H4 (cell line): ENCODE data around the gene S100A13. TPM values are rescaled to one million over a fixed set of nuclear protein-coding genes. Genes with fewer than 3 reads are reported as not detected.

ENCODE experiments used
- DNase-seq: peaks from one replicate; pipeline ENCODE4 v3.0.0-alpha.2; 2015; ENCODE audit warnings: low spot score
- total RNA-seq: library from RNA; depleted of rRNA; stranded (reverse); fragments of >200 nt; shearing (Covaris generic); gene quantifications from 2 replicates; pipeline ENCODE4 v1.2.3, GENCODE V29; 2014

S100A13 gene
- total RNA-seq, 1 experiment from 2014 or later: 160 TPM

- no peak for DNase-seq
Measured at GRCh38 chr1:153627715-153628626, 666 bp upstream of the S100A13 start, which contains the start of gene S100A1. Gene S100A1 (plus strand): TSS chr1:153628434. CDS start chr1:153630522, 2,088 bp downstream.

- DNase-seq: no peak
Measured at GRCh38 chr1:153626477-153626903, 815 bp downstream of the S100A13 start.

GRCh38 chr1:153624965-153625611, 2.2 kb downstream of the S100A13 start:
- no peak for DNase-seq

GRCh38 chr1:153623101-153623500, 4.2 kb downstream of the S100A13 start:
- DNase-seq: no peak

- DNase-seq: no peak
Measured at GRCh38 chr1:153619171-153619570, 8.1 kb downstream of the S100A13 start.

- DNase-seq: no peak
Measured at GRCh38 chr1:153617663-153618062, 9.6 kb downstream of the S100A13 start.

- no peak for DNase-seq
Measured at GRCh38 chr1:153616917-153617311, 10.4 kb downstream of the S100A13 start.

GRCh38 chr1:153616144-153616916, 11.0 kb downstream of the S100A13 start, which contains the start of gene S100A14:
Gene S100A14 (minus strand): TSS chr1:153616325. CDS start chr1:153615858, 467 bp downstream.
- no peak for DNase-seq

- no peak for DNase-seq
Measured at GRCh38 chr1:153615406-153615805, 11.9 kb downstream of the S100A13 start.

GRCh38 chr1:153614906-153615305, 12.4 kb downstream of the S100A13 start:
- no peak for DNase-seq

- DNase-seq: no peak
Measured at GRCh38 chr1:153614189-153614900, 13.0 kb downstream of the S100A13 start.

- DNase-seq: no peak
Measured at GRCh38 chr1:153613406-153613805, 13.9 kb downstream of the S100A13 start.

GRCh38 chr1:153612755-153613331, 14.5 kb downstream of the S100A13 start, which contains the start of gene S100A16:
Gene S100A16 (minus strand): TSS chr1:153613137. CDS start chr1:153608151, 4,986 bp downstream.
- DNase-seq: no peak

- no peak for DNase-seq
Measured at GRCh38 chr1:153612111-153612754, 15.1 kb downstream of the S100A13 start.

- no peak for DNase-seq
Measured at GRCh38 chr1:153611356-153611755, 15.9 kb downstream of the S100A13 start.

- no peak for DNase-seq
Measured at GRCh38 chr1:153610811-153611301, 16.4 kb downstream of the S100A13 start.

GRCh38 chr1:153610334-153610733, 17.0 kb downstream of the S100A13 start:
- DNase-seq: no peak

GRCh38 chr1:153609585-153609907, 17.8 kb downstream of the S100A13 start:
- no peak for DNase-seq

- peak; percentile 90 for DNase-seq
Measured at GRCh38 chr1:153608742-153609584, 18.3 kb downstream of the S100A13 start.
